MM.1S (cell line): ENCODE results near the gene IRF8.
"Not testable (repeated sequence)": the region's sequence is repeated elsewhere in the genome, so short reads cannot be mapped to it uniquely, and the experiment has no call there.

Experiments
- DNase-seq: peaks from one replicate; pipeline ENCODE4 v3.0.0-alpha.2; 2015
- H2AFZ ChIP-seq: fragments of 300-600 bp; sonication (generic); 2 replicates; pipeline ENCODE4 v1.6.0; 2016; ENCODE audit warnings: antibody characterized with exemption, low read length
- H3F3A ChIP-seq: fragments of 300-600 bp; sonication (generic); 2 replicates; pipeline ENCODE4 v1.6.1; 2016; ENCODE audit warnings: mild to moderate bottlenecking, antibody characterized with exemption, low read length, moderate library complexity, mixed read lengths; ENCODE audit not compliant: insufficient read depth
- H3K27ac ChIP-seq: fragments of 300-600 bp; sonication (generic); 2 replicates; pipeline ENCODE4 v1.5.1; 2016; ENCODE audit warnings: mild to moderate bottlenecking, low read length
- H3K27me3 ChIP-seq: fragments of 300-600 bp; sonication (generic); replicated peaks from 2 replicates; pipeline ENCODE4 v1.6.0; 2016; ENCODE audit warnings: low read length; ENCODE audit not compliant: insufficient read depth
- H3K36me3 ChIP-seq: fragments of 300-600 bp; sonication (generic); replicated peaks from 2 replicates; pipeline ENCODE4 v1.6.1; 2016; ENCODE audit warnings: mild to moderate bottlenecking, low read length, mixed read lengths; ENCODE audit not compliant: insufficient read depth
- H3K4me1 ChIP-seq: fragments of 300-600 bp; sonication (generic); 2 replicates; pipeline ENCODE4 v1.6.1; 2016; ENCODE audit warnings: low read length, mixed read lengths
- H3K4me2 ChIP-seq: fragments of 300-600 bp; sonication (generic); 2 replicates; pipeline ENCODE4 v1.6.0; 2016; ENCODE audit warnings: low read depth, low read length
- H3K4me3 ChIP-seq: fragments of 300-600 bp; sonication (generic); 2 replicates; pipeline ENCODE4 v1.5.1; 2016; ENCODE audit warnings: low read length, mixed read lengths
- H3K79me2 ChIP-seq: fragments of 300-600 bp; sonication (generic); 2 replicates; pipeline ENCODE4 v1.6.1; 2016; ENCODE audit warnings: mixed run types, low read length, mixed read lengths
- H3K9ac ChIP-seq: fragments of 300-600 bp; sonication (generic); 2 replicates; pipeline ENCODE4 v1.6.1; 2016; ENCODE audit warnings: low read length, mixed read lengths
- H3K9me2 ChIP-seq: fragments of 300-600 bp; sonication (generic); replicated peaks from 2 replicates; pipeline ENCODE4 v1.6.1; 2016; ENCODE audit warnings: mild to moderate bottlenecking, low read length, mixed read lengths; ENCODE audit not compliant: insufficient read depth
- H3K9me3 ChIP-seq: fragments of 300-600 bp; sonication (generic); replicated peaks from 2 replicates; pipeline ENCODE4 v1.6.1; 2016; ENCODE audit warnings: mild to moderate bottlenecking, low read length, mixed read lengths; ENCODE audit not compliant: insufficient read depth
- H4K20me1 ChIP-seq: fragments of 300-600 bp; sonication (generic); 2 replicates; pipeline ENCODE4 v1.6.1; 2016; ENCODE audit warnings: mild to moderate bottlenecking, low read length, moderate library complexity, mixed read lengths; ENCODE audit not compliant: insufficient read depth
- EZH2 ChIP-seq: fragments of 300-600 bp; sonication (generic); optimal IDR thresholded peaks from 2 replicates; pipeline ENCODE3; 2017; ENCODE audit warnings: low read depth, mild to moderate bottlenecking, antibody characterized with exemption, low read length, mixed read lengths
- EZH2phosphoT487 ChIP-seq: fragments of 300-600 bp; sonication (generic); IDR thresholded peaks from 2 replicates; pipeline ENCODE4 v1.6.1; 2018; ENCODE audit warnings: antibody characterized with exemption, low read length
- TF ChIP-seq, protein P1 (sequence below): fragments of 300-600 bp; sonication (generic); IDR thresholded peaks from 2 replicates; pipeline ENCODE4 v1.5.1; 2016; ENCODE audit warnings: antibody characterized with exemption, low read length, mixed read lengths

IRF8 gene

GRCh38 chr16:85941863-85942644 is 43.1 kb downstream of the IRF8 start:
- H3K27me3 ChIP-seq: peaks cover 75% of the 10 kb centered on the region
- H3K27ac ChIP-seq: no peak overlapping the region
- no peaks in the 10 kb centered on the region for H3K79me2 ChIP-seq
- no peak for TF ChIP-seq EZH2phosphoT487
- TF ChIP-seq EZH2: no peak
- TF ChIP-seq, protein P1, sequence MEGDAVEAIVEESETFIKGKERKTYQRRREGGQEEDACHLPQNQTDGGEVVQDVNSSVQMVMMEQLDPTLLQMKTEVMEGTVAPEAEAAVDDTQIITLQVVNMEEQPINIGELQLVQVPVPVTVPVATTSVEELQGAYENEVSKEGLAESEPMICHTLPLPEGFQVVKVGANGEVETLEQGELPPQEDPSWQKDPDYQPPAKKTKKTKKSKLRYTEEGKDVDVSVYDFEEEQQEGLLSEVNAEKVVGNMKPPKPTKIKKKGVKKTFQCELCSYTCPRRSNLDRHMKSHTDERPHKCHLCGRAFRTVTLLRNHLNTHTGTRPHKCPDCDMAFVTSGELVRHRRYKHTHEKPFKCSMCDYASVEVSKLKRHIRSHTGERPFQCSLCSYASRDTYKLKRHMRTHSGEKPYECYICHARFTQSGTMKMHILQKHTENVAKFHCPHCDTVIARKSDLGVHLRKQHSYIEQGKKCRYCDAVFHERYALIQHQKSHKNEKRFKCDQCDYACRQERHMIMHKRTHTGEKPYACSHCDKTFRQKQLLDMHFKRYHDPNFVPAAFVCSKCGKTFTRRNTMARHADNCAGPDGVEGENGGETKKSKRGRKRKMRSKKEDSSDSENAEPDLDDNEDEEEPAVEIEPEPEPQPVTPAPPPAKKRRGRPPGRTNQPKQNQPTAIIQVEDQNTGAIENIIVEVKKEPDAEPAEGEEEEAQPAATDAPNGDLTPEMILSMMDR: no peak
- no peaks in the 10 kb centered on the region for H3K9me2 ChIP-seq
- H3K36me3 ChIP-seq: no peaks in the 10 kb centered on the region
- DNase-seq: no peak
- H2AFZ ChIP-seq: no peak overlapping the region
- H3K4me1 ChIP-seq: no peaks in the 10 kb centered on the region
- no peaks in the 10 kb centered on the region for H3F3A ChIP-seq
- no peak overlapping the region for H3K4me2 ChIP-seq
- no peak overlapping the region for H3K4me3 ChIP-seq
- H3K9ac ChIP-seq: no peak overlapping the region
- no peaks in the 10 kb centered on the region for H4K20me1 ChIP-seq
- no peaks in the 10 kb centered on the region for H3K9me3 ChIP-seq

GRCh38 chr16:85942659-85943058 is 43.7 kb downstream of the IRF8 start:
- H3K4me1 ChIP-seq, H3K4me2 ChIP-seq: not testable (repeated sequence)

DNA sequence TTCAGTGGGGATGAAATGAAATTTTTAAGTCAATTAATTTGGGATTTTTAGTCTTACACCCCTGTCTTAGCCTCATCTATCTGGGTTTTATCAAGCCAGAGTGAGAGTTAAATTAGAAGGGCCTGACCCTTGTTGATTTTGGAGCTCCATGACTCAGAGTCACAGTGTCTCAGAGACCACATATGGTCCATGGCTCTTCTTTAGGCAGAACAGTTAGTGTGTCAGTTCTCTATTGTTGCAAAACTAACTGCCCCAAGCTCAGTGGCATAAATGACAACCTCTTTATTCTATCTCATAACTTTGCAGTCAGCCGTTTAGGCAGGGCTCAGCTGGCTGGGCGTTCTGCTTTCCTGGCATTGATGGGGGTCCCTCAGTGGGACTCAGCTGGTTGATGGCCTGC is 44.7 kb downstream of the IRF8 start:
- H3K27me3 ChIP-seq: peaks cover 75% of the 10 kb centered on the region

More at GRCh38 chr16:85942659-85943058, 43.7 kb downstream of the IRF8 start:
- not testable (repeated sequence) for H3F3A ChIP-seq, H3K9me3 ChIP-seq, H4K20me1 ChIP-seq, DNase-seq, H3K4me3 ChIP-seq, H3K9me2 ChIP-seq, H3K27ac ChIP-seq, H2AFZ ChIP-seq, H3K9ac ChIP-seq, H3K36me3 ChIP-seq, H3K79me2 ChIP-seq
- peaks cover 78% of the 10 kb centered on the region for H3K27me3 ChIP-seq

More for the DNA sequence above, 44.7 kb downstream of the IRF8 start:
- Histone ChIP-seq H3K9ac (no peak overlapping the region), H3K4me1 (0 out of 2 replicates have a peak, but pooled peaks cover 5% of the 10 kb centered on the region), H4K20me1 (no peaks in the 10 kb centered on the region), H3K9me2 (no peaks in the 10 kb centered on the region), H3F3A (peaks cover 7% of the 10 kb centered on the region), H3K9me3 (no peaks in the 10 kb centered on the region), H3K27ac (no peak overlapping the region), H2AFZ (no peak overlapping the region), H3K36me3 (no peaks in the 10 kb centered on the region), H3K79me2 (no peaks in the 10 kb centered on the region), H3K4me2 (no peak overlapping the region), H3K4me3 (no peak overlapping the region)
- no peak for DNase-seq
- TF ChIP-seq EZH2phosphoT487 (no peak), EZH2 (no peak)
- TF ChIP-seq, protein P1: no peak
